HepG2 (cell line): ENCODE results near the gene CCDC9B. TPM values are rescaled to one million over a fixed set of nuclear protein-coding genes. Genes with fewer than 3 reads are reported as not detected.
A peak's percentile ranks its signal among the peaks of the same experiment; 100 is the strongest.

ENCODE experiments used
- AGO1 ChIP-seq: fragments of 200-400 bp; formaldehyde crosslinking; IDR thresholded peaks from 2 replicates; pipeline ENCODE4 v1.6.1; 2017; ENCODE audit warnings: mild to moderate bottlenecking, low read depth, low read length, moderate library complexity; ENCODE audit not compliant: poor library complexity, severe bottlenecking
- CREB1 ChIP-seq, 2 experiments: fragments of 450-650 bp in 1 of 2; IDR thresholded peaks; 2 replicates each; pipeline ENCODE4 v1.6.1; 2016 to 2017; ENCODE audit warnings: control low read depth in 1 of 2, mild to moderate bottlenecking in 1 of 2, missing compliant biosample characterization in 1 of 2, missing genetic modification characterization in 1 of 2
- DBP ChIP-seq: sonication (generic); formaldehyde crosslinking; IDR thresholded peaks from 2 replicates; pipeline ENCODE4 v1.4.0; 2020; ENCODE audit warnings: missing genetic modification reagents; ENCODE audit errors: not compliant biosample characterization
- DNMT1 ChIP-seq: sonication (generic); formaldehyde crosslinking; IDR thresholded peaks from 2 replicates; pipeline ENCODE4 v1.5.1; 2020; ENCODE audit warnings: mild to moderate bottlenecking, missing genetic modification reagents
- FOSL1 ChIP-seq: sonication (generic); formaldehyde crosslinking; IDR thresholded peaks from 2 replicates; pipeline ENCODE4 v1.9.0; 2021; ENCODE audit warnings: missing genetic modification reagents, borderline replicate concordance
- HMGXB4 ChIP-seq, 2 experiments: sonication (generic) in 1 of 2; formaldehyde crosslinking in 1 of 2; IDR thresholded peaks; 2 replicates each; pipeline versions ENCODE4 v1.4.0 to v1.6.1; 2018 to 2020; ENCODE audit warnings: missing genetic modification reagents in 2 of 2, borderline replicate concordance in 1 of 2, low read depth in 1 of 2, mild to moderate bottlenecking in 1 of 2, missing biosample characterization in 1 of 2
- HNF4G ChIP-seq, 2 experiments: sonication (generic) in 1 of 2; formaldehyde crosslinking in 1 of 2; IDR thresholded peaks; 2 replicates each; pipeline versions ENCODE4 v1.4.0 to v1.6.1; 2011 to 2020; ENCODE audit warnings: borderline replicate concordance in 2 of 2, low read depth in 2 of 2, mild to moderate bottlenecking in 2 of 2, low read length in 1 of 2, missing genetic modification reagents in 1 of 2, moderate library complexity in 1 of 2
- KDM4B ChIP-seq: sonication (generic); formaldehyde crosslinking; IDR thresholded peaks from 2 replicates; pipeline ENCODE4 v1.4.0; 2020; ENCODE audit warnings: missing genetic modification reagents
- MAX ChIP-seq: IDR thresholded peaks from 2 replicates; pipeline ENCODE4 v1.6.1; 2012; ENCODE audit warnings: inconsistent platforms
- MNT ChIP-seq: fragments of 450-650 bp; IDR thresholded peaks from 2 replicates; pipeline ENCODE4 v1.6.1; 2016
- MTA1 ChIP-seq: sonication (generic); formaldehyde crosslinking; IDR thresholded peaks from 2 replicates; pipeline ENCODE4 v1.4.0; 2020; ENCODE audit warnings: missing genetic modification reagents, mild to moderate bottlenecking, borderline replicate concordance
- MYC ChIP-seq: sonication (generic); formaldehyde crosslinking; IDR thresholded peaks from 2 replicates; pipeline ENCODE4 v1.9.0; 2021; ENCODE audit warnings: missing genetic modification reagents, borderline replicate concordance
- RNF2 ChIP-seq: fragments of 450-650 bp; conservative IDR thresholded peaks from 2 replicates; pipeline ENCODE4 v1.6.1; 2016; ENCODE audit warnings: low read depth
- SKI ChIP-seq: fragments of 450-650 bp; IDR thresholded peaks from one replicate; pipeline ENCODE4 v1.6.1; 2018; ENCODE audit warnings: mild to moderate bottlenecking; ENCODE audit not compliant: partially characterized antibody
- SP4 ChIP-seq: sonication (generic); formaldehyde crosslinking; IDR thresholded peaks from 2 replicates; pipeline ENCODE4 v1.8.1; 2023; ENCODE audit warnings: mild to moderate bottlenecking, missing genetic modification reagents
- SUZ12 ChIP-seq: fragments of 150-350 bp; IDR thresholded peaks from 2 replicates; pipeline ENCODE4 v1.6.1; 2014; ENCODE audit warnings: low read depth, low read length
- TBL1XR1 ChIP-seq: fragments of 150-350 bp; IDR thresholded peaks from 2 replicates; pipeline ENCODE4 v1.6.1; 2014; ENCODE audit warnings: borderline replicate concordance, low read length; ENCODE audit not compliant: partially characterized antibody
- ZNF232 ChIP-seq: sonication (generic); formaldehyde crosslinking; IDR thresholded peaks from 2 replicates; pipeline ENCODE4 v1.4.0; 2020; ENCODE audit warnings: missing genetic modification reagents, borderline replicate concordance
- ZNF383 ChIP-seq: sonication (generic); formaldehyde crosslinking; IDR thresholded peaks from 2 replicates; pipeline ENCODE4 v1.4.0; 2020; ENCODE audit warnings: missing genetic modification reagents, mild to moderate bottlenecking, borderline replicate concordance
- ZNF557 ChIP-seq: sonication (generic); formaldehyde crosslinking; IDR thresholded peaks from 2 replicates; pipeline ENCODE4 v1.4.0; 2020; ENCODE audit warnings: missing genetic modification reagents
- ZNF766 ChIP-seq: sonication (generic); formaldehyde crosslinking; IDR thresholded peaks from 2 replicates; pipeline ENCODE4 v1.5.0; 2020; ENCODE audit warnings: missing genetic modification reagents, borderline replicate concordance
- ZNF776 ChIP-seq: sonication (generic); formaldehyde crosslinking; IDR thresholded peaks from 2 replicates; pipeline ENCODE4 v1.4.0; 2020; ENCODE audit warnings: mild to moderate bottlenecking, missing genetic modification reagents
- polyA plus RNA-seq, 8 experiments: library from polyadenylated mRNA; depleted of rRNA in 3 of 8; stranded (reverse) in 7 of 8; unstranded in 1 of 8; fragments of >200 nt; fragmentation: Illumina TruSeq in 4 of 8; extraction: Trizol in 4 of 8; gene quantifications; 2 replicates each; pipeline versions ENCODE4 v1.2.1 to v1.2.3, GENCODE V29; 2011 to 2016; ENCODE audit warnings: low read depth in 4 of 8, missing spikeins in 1 of 8, mixed read lengths in 1 of 8; ENCODE audit not compliant: insufficient read depth in 1 of 8
- total RNA-seq, 5 experiments: library from RNA; depleted of rRNA; stranded (reverse); fragments of >200 nt; fragmentation: Illumina TruSeq; extraction: Trizol; gene quantifications; 2 replicates each; pipeline ENCODE4 v1.2.3, GENCODE V29; 2016; ENCODE audit warnings: low read depth in 1 of 5

Gene CCDC9B
- total and polyA plus RNA-seq, 2 of the 13 experiments (the other 11 are each of a cell fraction or from before 2014, with no cell fraction given) = 0.98 to 1.6 TPM

- TF ChIP-seq SKI = no peak
- TF ChIP-seq ZNF766 (CRISPR knock-in tag) = no peak
- 0 out of 2 replicates have a peak, but pooled peaks have one; percentile 24 for TF ChIP-seq ZNF557 (CRISPR knock-in tag)
- no peak for TF ChIP-seq CREB1 (IDR thresholded peaks at IDR 0.05)
- TF ChIP-seq CREB1 (CRISPR knock-in tag; IDR thresholded peaks at IDR 0.05) = no peak
- TF ChIP-seq ZNF232 (CRISPR knock-in tag) = peak; percentile 60; the same call in 1 of the 2 replicates
- TF ChIP-seq ZNF383 (CRISPR knock-in tag) = no peak
- no peak for TF ChIP-seq AGO1
- TF ChIP-seq ZNF776 (CRISPR knock-in tag) = peak; percentile 44; the same call in 1 of the 2 replicates
- 0 out of 2 replicates have a peak, but pooled peaks have one; percentile 25 for TF ChIP-seq MTA1 (CRISPR knock-in tag)
- no peak for TF ChIP-seq SUZ12
- TF ChIP-seq MAX = peak; percentile 57; the same call in 1 of the 2 replicates
- no peak for TF ChIP-seq MNT
- TF ChIP-seq SP4 (CRISPR knock-in tag) = no peak
- peak; percentile 58; the same call in 1 of the 2 replicates for TF ChIP-seq MYC (CRISPR knock-in tag)
- peak; percentile 61 for TF ChIP-seq DBP (CRISPR knock-in tag)
- no peak for TF ChIP-seq FOSL1 (CRISPR knock-in tag)
- TF ChIP-seq KDM4B (CRISPR knock-in tag) = no peak
- no peak; the same call in 1 of the 2 replicates for TF ChIP-seq RNF2
- no peak for TF ChIP-seq TBL1XR1
- 0 out of 2 replicates have a peak, but pooled peaks have one; percentile 8 for TF ChIP-seq HNF4G (IDR thresholded peaks at IDR 0.05; ENCODE audit: borderline replicate concordance, low read depth, low read length)
- no peak for TF ChIP-seq HNF4G (CRISPR knock-in tag; IDR thresholded peaks at IDR 0.05; ENCODE audit: borderline replicate concordance, low read depth)
- peak in 1 of 2 experiments; percentile 76; a peak in 3 of 4 replicates for TF ChIP-seq HMGXB4 (CRISPR knock-in tag; IDR thresholded peaks at IDR 0.05; ENCODE audit: borderline replicate concordance in 1 of 2, low read depth in 1 of 2)
- peak; percentile 69; the same call in 1 of the 2 replicates for TF ChIP-seq DNMT1 (CRISPR knock-in tag)
Measured at GRCh38 chr15:40282147-40282868, 58.4 kb downstream of the CCDC9B start (continued).
